Naive thymus-derived CD4-positive, alpha-beta T cell (primary cell): ENCODE measurements around the gene BCAS3. TPM values are rescaled to one million over a fixed set of nuclear protein-coding genes. Genes with fewer than 3 reads are reported as not detected.

Experiments used
- ATAC-seq: fragments of 150-1000 bp; cut with Tn5 transposase; 2 replicates; pipeline ENCODE4 v1.10.0; 2021; ENCODE audit warnings: mild to moderate bottlenecking, moderate library complexity
- CTCF ChIA-PET: fragments of 350-600 bp; sonication (Branson Sonifier 250); formaldehyde crosslinking; loops from one replicate; lab custom pipeline; 2021; ENCODE audit warnings: antibody characterized with exemption; lab: Charles Lee
- POLR2A ChIA-PET: fragments of 350-600 bp; sonication (Branson Sonifier 250); formaldehyde crosslinking; loops from one replicate; lab custom pipeline; 2021; ENCODE audit warnings: antibody characterized with exemption, inconsistent platforms; lab: Charles Lee
- DNase-seq, 9 donors: peaks; one replicate each; pipeline versions ENCODE4 v3.0.0 to v3.0.0-alpha.2; 2020 to 2022; ENCODE audit warnings: mixed read lengths in 1 of 9
- H3K27ac ChIP-seq: one replicate; pipeline ENCODE4 v1.7.0; 2013; ENCODE audit warnings: mild to moderate bottlenecking, low read depth, low read length, moderate library complexity
- H3K27me3 ChIP-seq, 2 donors: one replicate each; pipeline ENCODE4 v1.7.0; 2013; ENCODE audit warnings: low read length in 2 of 2, mild to moderate bottlenecking in 2 of 2, moderate library complexity in 2 of 2; ENCODE audit not compliant: control insufficient read depth in 2 of 2, insufficient read depth in 2 of 2
- H3K36me3 ChIP-seq, 3 experiments: 1 replicate in 2 of 3; 2 replicates in 1 of 3; pipeline ENCODE4 v1.7.0; 2013; ENCODE audit warnings: low read length in 3 of 3, mild to moderate bottlenecking in 3 of 3, moderate library complexity in 1 of 3; ENCODE audit not compliant: insufficient read depth in 3 of 3, control insufficient read depth in 2 of 3
- H3K4me1 ChIP-seq, 2 donors: one replicate each; pipeline ENCODE4 v1.7.0; 2013; ENCODE audit warnings: low read length in 2 of 2, mild to moderate bottlenecking in 2 of 2, moderate library complexity in 1 of 2; ENCODE audit not compliant: control insufficient read depth in 2 of 2, insufficient read depth in 2 of 2
- H3K4me3 ChIP-seq: 2 replicates; pipeline ENCODE4 v1.7.0; 2013; ENCODE audit warnings: mild to moderate bottlenecking, low read length
- H3K9me3 ChIP-seq, 3 experiments: 1 replicate in 2 of 3; 2 replicates in 1 of 3; pipeline ENCODE4 v1.7.0; 2013; ENCODE audit warnings: low read length in 3 of 3; ENCODE audit not compliant: control insufficient read depth in 2 of 3
- H3K27ac Mint-ChIP-seq, 9 donors: one replicate each; pipeline ENCODE4 v1.8.0; 2020 to 2022; ENCODE audit warnings: mixed read lengths in 9 of 9, mild to moderate bottlenecking in 8 of 9, moderate library complexity in 5 of 9, inconsistent platforms in 2 of 9
- H3K27me3 Mint-ChIP-seq, 5 donors: one replicate each; pipeline ENCODE4 v1.8.0; 2021 to 2022; ENCODE audit warnings: mixed read lengths in 5 of 5, mild to moderate bottlenecking in 1 of 5
- H3K36me3 Mint-ChIP-seq, 5 donors: one replicate each; pipeline ENCODE4 v1.8.0; 2020 to 2022; ENCODE audit warnings: mixed read lengths in 5 of 5, mild to moderate bottlenecking in 3 of 5, inconsistent platforms in 1 of 5
- H3K4me1 Mint-ChIP-seq, 7 donors: one replicate each; pipeline ENCODE4 v1.8.0; 2020 to 2022; ENCODE audit warnings: mixed read lengths in 7 of 7, mild to moderate bottlenecking in 3 of 7, inconsistent platforms in 1 of 7
- H3K4me3 Mint-ChIP-seq, 10 donors: one replicate each; pipeline ENCODE4 v1.8.0; 2020 to 2022; ENCODE audit warnings: mild to moderate bottlenecking in 10 of 10, mixed read lengths in 10 of 10, moderate library complexity in 6 of 10, inconsistent platforms in 2 of 10
- H3K9me3 Mint-ChIP-seq, 11 donors: one replicate each; pipeline ENCODE4 v1.8.0; 2020 to 2022; ENCODE audit warnings: mixed read lengths in 11 of 11, mild to moderate bottlenecking in 4 of 11, inconsistent platforms in 1 of 11, moderate library complexity in 1 of 11
- intact Hi-C, 2 donors: fragments of 100-400 bp; cut with micrococcal nuclease; formaldehyde crosslinking; loops; one replicate each; pipeline ENCODE4 v1.15.1; 2023
- polyA plus RNA-seq, 2 donors: library from polyadenylated mRNA; unstranded; fragments of 300-500 nt; fragmentation: Illumina TruSeq; gene quantifications; one replicate each; pipeline ENCODE4 v1.2.3, GENCODE V29; 2021
- total RNA-seq, 6 experiments: library from RNA in 5 of 6; stranded (reverse) in 5 of 6; gene quantifications; 1 replicate in 5 of 6; 2 replicates in 1 of 6; pipeline ENCODE4 v1.2.3 and lab custom pipeline; 2021 to 2026

BCAS3 gene
- total and polyA plus RNA-seq, 7 experiments from 2014 or later = 18.4 to 57.8 (median 37.5) TPM

DNA sequence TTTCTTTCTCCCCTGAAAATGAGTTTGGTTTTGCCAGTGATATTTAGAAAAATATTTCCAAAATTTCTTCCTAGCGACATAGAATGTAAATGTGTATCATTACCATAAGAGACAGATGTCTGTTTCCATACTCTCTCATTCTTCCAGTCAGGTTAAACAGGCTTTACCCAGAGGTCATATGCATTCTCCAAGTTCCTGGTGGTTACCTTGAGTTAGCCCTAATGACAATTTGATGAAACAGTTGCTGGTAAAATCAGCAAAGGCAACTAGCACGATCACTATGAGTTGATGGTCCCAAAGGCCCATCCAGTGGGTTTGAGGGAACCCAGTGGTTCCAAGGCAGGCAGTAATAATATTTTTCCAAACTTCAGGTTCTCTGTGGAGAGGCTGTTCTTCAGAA is 618.4 kb downstream of the BCAS3 start:
- no peak overlapping the region for H3K27ac Mint-ChIP-seq
- peaks cover 0 to 3% (median 0%) of the 10 kb centered on the region in 7 donors for H3K4me1 Mint-ChIP-seq
- no peaks in the 10 kb centered on the region for H3K9me3 Mint-ChIP-seq
- DNase-seq = no peak
- H3K4me1 ChIP-seq = no peaks in the 10 kb centered on the region
- ChIA-PET POLR2A (no interaction called here), CTCF (no interaction called here)
- no peaks in the 10 kb centered on the region for H3K36me3 ChIP-seq
- H3K27ac ChIP-seq = no peak overlapping the region
- no peak overlapping the region for H3K4me3 Mint-ChIP-seq
- H3K36me3 Mint-ChIP-seq = peaks cover 0 to 5% (median 0%) of the 10 kb centered on the region in 5 donors
- H3K27me3 ChIP-seq = no peaks in the 10 kb centered on the region
- no peak for ATAC-seq
- intact Hi-C loops = no loop called here
- no peaks in the 10 kb centered on the region for H3K27me3 Mint-ChIP-seq
- H3K9me3 ChIP-seq = no peaks in the 10 kb centered on the region
- no peak overlapping the region for H3K4me3 ChIP-seq

DNA sequence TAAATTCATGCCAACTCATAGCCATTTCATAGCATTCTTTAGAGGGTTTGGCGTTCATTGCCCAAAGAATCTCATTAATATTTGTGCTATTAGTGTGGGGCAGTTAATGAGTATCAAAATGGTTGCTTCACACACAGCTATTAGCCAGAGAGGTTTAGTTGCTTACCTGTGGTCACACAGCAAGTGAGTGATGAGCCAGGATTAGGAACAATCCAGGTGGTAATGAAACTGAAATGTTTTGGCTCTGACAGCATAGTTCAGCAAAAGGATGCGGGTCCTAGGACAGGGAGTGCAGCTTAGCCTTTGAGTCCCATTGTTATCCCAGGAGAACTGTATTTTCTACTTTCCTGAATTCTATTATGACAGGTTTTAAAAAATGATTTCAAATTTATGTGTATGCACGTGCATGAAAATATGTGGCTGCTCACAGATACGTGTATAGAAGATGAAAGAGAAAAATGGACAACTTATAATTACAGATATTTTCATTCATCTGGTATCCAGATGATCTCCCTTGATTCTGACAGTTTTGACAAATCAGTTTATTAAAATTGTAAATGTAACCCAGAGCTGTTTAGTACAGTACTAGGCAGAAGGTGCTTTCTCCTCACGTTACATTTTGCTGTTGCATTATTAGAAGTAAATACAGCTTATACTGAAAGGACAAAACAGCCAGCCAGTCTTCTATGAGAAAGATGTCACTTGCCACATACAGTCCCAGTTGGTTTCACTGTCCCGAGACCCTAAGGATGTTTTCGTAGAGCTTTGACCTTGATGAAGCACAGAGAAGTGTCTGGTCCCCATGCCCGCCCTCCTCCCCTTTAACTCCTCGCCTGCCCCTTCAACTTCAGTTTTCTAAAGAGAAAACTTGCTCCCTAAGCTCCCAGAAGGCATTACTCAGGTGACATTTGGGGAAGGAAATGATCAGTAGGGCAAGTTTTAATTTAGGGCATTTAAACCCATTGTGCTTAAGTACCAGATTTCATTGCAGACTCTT is 622.2 kb downstream of the BCAS3 start:
- DNase-seq (no peak), ATAC-seq (no peak)
- H3K27me3 ChIP-seq = no peaks in the 10 kb centered on the region
- H3K4me1 ChIP-seq = no peaks in the 10 kb centered on the region
- Mint-ChIP-seq H3K4me1 (peaks cover 0 to 2% (median 0%) of the 10 kb centered on the region in 7 donors), H3K4me3 (no peak overlapping the region), H3K27ac (no peak overlapping the region), H3K27me3 (peaks cover 0 to 3% (median 0%) of the 10 kb centered on the region in 5 donors), H3K36me3 (peaks cover 0 to 5% (median 4%) of the 10 kb centered on the region in 5 donors), H3K9me3 (no peaks in the 10 kb centered on the region)
- intact Hi-C loops = no loop called here
- POLR2A ChIA-PET = no interaction called here
- CTCF ChIA-PET = no interaction called here
- no peak overlapping the region for H3K4me3 ChIP-seq
- no peaks in the 10 kb centered on the region for H3K9me3 ChIP-seq
- H3K36me3 ChIP-seq = no peaks in the 10 kb centered on the region
- H3K27ac ChIP-seq = no peak overlapping the region

DNA sequence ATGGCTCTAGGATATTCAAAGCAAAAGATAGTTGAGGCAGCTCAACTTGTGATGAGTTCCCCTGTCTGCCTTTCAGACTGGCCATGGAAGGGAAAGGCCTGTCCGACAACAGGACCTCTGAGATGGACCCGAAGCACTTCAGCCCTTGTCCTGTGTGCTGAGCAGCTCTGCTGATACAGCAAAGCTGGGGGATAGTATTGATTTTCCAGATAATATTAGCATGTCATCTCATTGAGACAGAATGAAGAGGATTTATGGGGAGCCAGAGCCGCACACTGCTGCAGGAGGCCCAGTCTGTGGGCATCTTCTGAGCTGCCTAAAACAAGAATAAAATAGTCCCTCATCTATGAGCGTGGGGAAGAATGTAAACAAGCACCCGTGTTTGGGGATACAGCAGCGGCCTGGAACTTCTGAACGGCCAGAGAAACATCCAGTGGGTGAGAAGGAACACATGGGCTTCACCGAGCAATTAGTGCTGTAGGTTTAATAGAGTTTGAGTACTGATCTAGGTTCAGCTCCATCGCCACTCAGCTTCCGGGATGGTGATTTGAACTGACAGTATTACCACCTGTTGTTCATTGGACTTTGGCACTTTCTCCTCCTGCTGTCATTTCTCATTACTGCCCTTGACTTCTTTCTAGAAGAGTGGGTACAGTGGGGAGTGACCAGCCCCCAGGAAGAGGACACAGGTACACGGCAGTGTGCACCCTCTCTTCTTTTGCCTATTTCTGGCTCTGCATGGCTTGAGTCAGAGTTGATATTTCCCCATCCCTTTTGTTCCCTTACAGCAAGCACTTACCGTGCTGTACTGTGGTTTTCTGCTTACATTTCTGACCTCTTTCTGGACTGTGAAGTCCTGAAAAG is 625.5 kb downstream of the BCAS3 start:
- H3K27ac ChIP-seq = no peak overlapping the region
- Mint-ChIP-seq H3K9me3 (no peaks in the 10 kb centered on the region), H3K27me3 (peaks cover 0 to 3% (median 0%) of the 10 kb centered on the region in 5 donors), H3K36me3 (peaks cover 0 to 5% (median 4%) of the 10 kb centered on the region in 5 donors), H3K27ac (no peak overlapping the region), H3K4me1 (peaks cover 0 to 2% (median 0%) of the 10 kb centered on the region in 7 donors), H3K4me3 (no peak overlapping the region)
- H3K36me3 ChIP-seq = no peaks in the 10 kb centered on the region
- no peaks in the 10 kb centered on the region for H3K9me3 ChIP-seq
- ChIA-PET POLR2A (no interaction called here), CTCF (no interaction called here)
- no peak for ATAC-seq
- no peak overlapping the region for H3K4me3 ChIP-seq
- H3K4me1 ChIP-seq = no peaks in the 10 kb centered on the region
- DNase-seq = no peak
- intact Hi-C loops = no loop called here
- H3K27me3 ChIP-seq = no peaks in the 10 kb centered on the region

DNA sequence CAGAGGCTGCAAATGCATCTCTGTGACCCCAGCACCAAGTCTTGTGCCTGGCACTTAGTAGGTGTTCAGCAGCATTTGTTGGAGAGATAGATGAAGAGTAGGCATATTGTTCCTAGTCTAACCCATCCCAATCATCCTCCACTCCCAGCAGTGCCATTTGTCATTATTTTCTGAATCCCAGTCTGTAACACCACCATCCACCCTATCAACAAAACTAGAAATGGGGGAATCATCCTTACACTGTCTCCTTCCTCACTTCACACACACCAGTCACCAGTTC is 626.1 kb downstream of the BCAS3 start:
- peaks cover 0 to 5% (median 4%) of the 10 kb centered on the region in 5 donors for H3K36me3 Mint-ChIP-seq
- DNase-seq = no peak
- peaks cover 0 to 2% (median 0%) of the 10 kb centered on the region in 7 donors for H3K4me1 Mint-ChIP-seq
- POLR2A ChIA-PET = no interaction called here
- no peak overlapping the region for H3K4me3 Mint-ChIP-seq
- Histone ChIP-seq H3K27me3 (no peaks in the 10 kb centered on the region), H3K4me3 (no peak overlapping the region), H3K9me3 (no peaks in the 10 kb centered on the region), H3K4me1 (no peaks in the 10 kb centered on the region), H3K36me3 (no peaks in the 10 kb centered on the region), H3K27ac (no peak overlapping the region)
- H3K27me3 Mint-ChIP-seq = peaks cover 0 to 3% (median 0%) of the 10 kb centered on the region in 5 donors
- ATAC-seq = no peak
- CTCF ChIA-PET = no interaction called here
- H3K9me3 Mint-ChIP-seq = no peaks in the 10 kb centered on the region
- intact Hi-C loops = no loop called here
- no peak overlapping the region for H3K27ac Mint-ChIP-seq

DNA sequence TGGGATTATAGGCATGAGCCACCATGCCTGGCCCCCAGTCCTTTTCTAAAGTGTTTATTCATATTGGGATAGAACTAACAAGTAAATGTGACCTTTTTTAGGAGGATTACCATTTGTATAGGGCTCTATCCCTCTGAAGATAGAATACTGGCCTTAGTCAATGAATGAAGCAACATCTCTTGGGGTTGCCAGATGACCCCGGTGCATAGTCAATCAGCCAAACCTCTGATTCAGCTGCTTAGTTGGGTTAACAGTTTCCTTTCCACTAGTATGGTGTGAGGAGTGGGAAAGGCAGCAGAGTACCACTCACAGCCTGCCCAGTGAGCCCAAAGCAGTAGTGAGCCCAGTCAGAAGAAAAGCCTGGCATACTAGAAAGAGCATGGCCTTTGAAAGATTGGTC is 627.4 kb downstream of the BCAS3 start:
- H3K9me3 Mint-ChIP-seq = no peaks in the 10 kb centered on the region
- DNase-seq (no peak), ATAC-seq (no peak)
- H3K27ac ChIP-seq = no peak overlapping the region
- peaks cover 0 to 5% (median 4%) of the 10 kb centered on the region in 5 donors for H3K36me3 Mint-ChIP-seq
- no peaks in the 10 kb centered on the region for H3K9me3 ChIP-seq
- no peak overlapping the region for H3K4me3 Mint-ChIP-seq
- H3K27me3 Mint-ChIP-seq = peaks cover 0 to 3% (median 0%) of the 10 kb centered on the region in 5 donors
- ChIA-PET POLR2A (no interaction called here), CTCF (no interaction called here)
- H3K4me1 ChIP-seq = no peaks in the 10 kb centered on the region
- no peak overlapping the region for H3K27ac Mint-ChIP-seq
- no peaks in the 10 kb centered on the region for H3K36me3 ChIP-seq
- intact Hi-C loops = no loop called here
- no peak overlapping the region for H3K4me3 ChIP-seq
- peaks cover 0 to 2% (median 0%) of the 10 kb centered on the region in 7 donors for H3K4me1 Mint-ChIP-seq
- no peaks in the 10 kb centered on the region for H3K27me3 ChIP-seq

DNA sequence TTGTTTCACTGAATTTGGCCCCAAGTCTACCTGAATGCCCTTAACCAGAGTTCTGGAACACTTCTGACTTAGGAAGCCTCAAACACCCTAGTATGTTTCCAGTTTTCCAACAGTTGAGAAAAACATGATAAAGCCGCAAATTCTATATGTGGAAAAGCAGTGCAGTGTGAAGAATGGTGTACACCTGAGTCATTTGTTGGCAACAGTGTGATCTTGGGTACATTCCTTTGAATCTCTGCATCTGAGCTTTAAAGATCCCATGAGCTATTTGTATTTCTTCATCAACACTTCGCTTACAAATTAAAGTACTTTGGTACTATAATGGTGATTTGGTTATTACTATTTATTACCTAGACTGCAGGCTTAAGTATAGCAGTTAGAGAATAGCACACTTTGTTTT is 628.4 kb downstream of the BCAS3 start:
- intact Hi-C loops = no loop called here
- CTCF ChIA-PET = no interaction called here
- DNase-seq (no peak), ATAC-seq (no peak)
- Histone ChIP-seq H3K4me3 (no peak overlapping the region), H3K36me3 (no peaks in the 10 kb centered on the region), H3K4me1 (no peaks in the 10 kb centered on the region), H3K27ac (no peak overlapping the region), H3K9me3 (no peaks in the 10 kb centered on the region), H3K27me3 (no peaks in the 10 kb centered on the region)
- Mint-ChIP-seq H3K27me3 (peaks cover 0 to 3% (median 0%) of the 10 kb centered on the region in 5 donors), H3K27ac (no peak overlapping the region), H3K9me3 (no peaks in the 10 kb centered on the region), H3K4me1 (peaks cover 0 to 2% (median 0%) of the 10 kb centered on the region in 7 donors), H3K36me3 (peaks cover 0 to 5% (median 4%) of the 10 kb centered on the region in 5 donors), H3K4me3 (no peak overlapping the region)
- POLR2A ChIA-PET = no interaction called here
